GM23248 (cell line): ENCODE measurements around the gene TSPEAR. TPM values are rescaled to one million over a fixed set of nuclear protein-coding genes. Genes with fewer than 3 reads are reported as not detected.

Experiments used
- DNase-seq: peaks from one replicate; pipeline ENCODE4 v3.0.0-alpha.2; 2015
- H2AFZ ChIP-seq: fragments of 200-600 bp; sonication (generic); 2 replicates; pipeline ENCODE4 v1.6.1; 2016; ENCODE audit warnings: antibody characterized with exemption
- H3F3A ChIP-seq: fragments of 200-600 bp; sonication (generic); 2 replicates; pipeline ENCODE4 v1.6.1; 2016; ENCODE audit warnings: mild to moderate bottlenecking, antibody characterized with exemption, mixed run types; ENCODE audit not compliant: insufficient read depth
- H3K27ac ChIP-seq: fragments of 200-600 bp; sonication (generic); 2 replicates; pipeline ENCODE4 v1.5.1; 2016; ENCODE audit warnings: mild to moderate bottlenecking
- H3K27me3 ChIP-seq: fragments of 200-600 bp; sonication (generic); replicated peaks from 2 replicates; pipeline ENCODE4 v1.6.1; 2016; ENCODE audit warnings: mild to moderate bottlenecking; ENCODE audit not compliant: insufficient read depth
- H3K36me3 ChIP-seq: fragments of 200-600 bp; sonication (generic); 2 replicates; pipeline ENCODE4 v1.6.1; 2016; ENCODE audit warnings: low read depth, mild to moderate bottlenecking
- H3K4me1 ChIP-seq: fragments of 200-600 bp; sonication (generic); 2 replicates; pipeline ENCODE4 v1.6.1; 2016; ENCODE audit warnings: mild to moderate bottlenecking; ENCODE audit not compliant: insufficient read depth
- H3K4me2 ChIP-seq: fragments of 200-600 bp; sonication (generic); one replicate; pipeline ENCODE4 v1.6.1; 2016; ENCODE audit warnings: mild to moderate bottlenecking; ENCODE audit not compliant: unreplicated experiment
- H3K4me3 ChIP-seq: fragments of 200-600 bp; sonication (generic); 2 replicates; pipeline ENCODE4 v1.5.1; 2016; ENCODE audit warnings: mild to moderate bottlenecking
- H3K79me2 ChIP-seq: fragments of 200-600 bp; sonication (generic); 2 replicates; pipeline ENCODE4 v1.6.1; 2016; ENCODE audit warnings: mild to moderate bottlenecking; ENCODE audit not compliant: insufficient read depth
- H3K9ac ChIP-seq: fragments of 200-600 bp; sonication (generic); 2 replicates; pipeline ENCODE4 v1.6.1; 2016; ENCODE audit warnings: mild to moderate bottlenecking
- H3K9me2 ChIP-seq: fragments of 200-600 bp; sonication (generic); 2 replicates; pipeline ENCODE4 v1.6.1; 2016; ENCODE audit warnings: mixed run types, mild to moderate bottlenecking, moderate library complexity; ENCODE audit not compliant: insufficient read depth
- H3K9me3 ChIP-seq: fragments of 200-600 bp; sonication (generic); one replicate; pipeline ENCODE4 v1.6.1; 2017; ENCODE audit warnings: low read depth
- H4K20me1 ChIP-seq: fragments of 200-600 bp; sonication (generic); 2 replicates; pipeline ENCODE4 v1.6.0; 2016; ENCODE audit not compliant: insufficient read depth
- EZH2 ChIP-seq: fragments of 200-600 bp; sonication (generic); IDR thresholded peaks from 2 replicates; pipeline ENCODE4 v1.6.1; 2018; ENCODE audit warnings: antibody characterized with exemption, mild to moderate bottlenecking; ENCODE audit not compliant: insufficient read depth, poor library complexity, severe bottlenecking
- EZH2phosphoT487 ChIP-seq: fragments of 200-600 bp; sonication (generic); IDR thresholded peaks from 2 replicates; pipeline ENCODE4 v1.6.1; 2018; ENCODE audit warnings: antibody characterized with exemption, moderate library complexity, mild to moderate bottlenecking, low read depth; ENCODE audit not compliant: insufficient read depth
- WGBS, 2 experiments: methylation state at CpG; one replicate each; pipeline ENCODE4 v1.1.6; 2015 to 2017; ENCODE audit warnings: low lambda C conversion rate in 2 of 2, low coverage in 1 of 2; ENCODE audit errors: missing lambda C conversion rate in 2 of 2; 5-methylcytosine and 5-hydroxymethylcytosine counted together
- in situ Hi-C: fragments of 300-500 bp; cut with MboI; formaldehyde crosslinking; loops from 2 replicates; pipeline ENCODE4 v1.15.0; 2020
- polyA plus RNA-seq: library from polyadenylated mRNA; unstranded; fragments of >200 nt; fragmentation: Nextera tagmentation; extraction: Ambion mirVana; gene quantifications from 2 replicates; pipeline ENCODE4 v1.2.1, GENCODE V29; 2016
- total RNA-seq: library from RNA; depleted of rRNA; stranded (reverse); fragments of >200 nt; shearing (Covaris generic); gene quantifications from 2 replicates; pipeline ENCODE4 v1.2.3, GENCODE V29; 2014

TSPEAR gene
- total and polyA plus RNA-seq, 2 experiments from 2014 or later, result not detected

DNA sequence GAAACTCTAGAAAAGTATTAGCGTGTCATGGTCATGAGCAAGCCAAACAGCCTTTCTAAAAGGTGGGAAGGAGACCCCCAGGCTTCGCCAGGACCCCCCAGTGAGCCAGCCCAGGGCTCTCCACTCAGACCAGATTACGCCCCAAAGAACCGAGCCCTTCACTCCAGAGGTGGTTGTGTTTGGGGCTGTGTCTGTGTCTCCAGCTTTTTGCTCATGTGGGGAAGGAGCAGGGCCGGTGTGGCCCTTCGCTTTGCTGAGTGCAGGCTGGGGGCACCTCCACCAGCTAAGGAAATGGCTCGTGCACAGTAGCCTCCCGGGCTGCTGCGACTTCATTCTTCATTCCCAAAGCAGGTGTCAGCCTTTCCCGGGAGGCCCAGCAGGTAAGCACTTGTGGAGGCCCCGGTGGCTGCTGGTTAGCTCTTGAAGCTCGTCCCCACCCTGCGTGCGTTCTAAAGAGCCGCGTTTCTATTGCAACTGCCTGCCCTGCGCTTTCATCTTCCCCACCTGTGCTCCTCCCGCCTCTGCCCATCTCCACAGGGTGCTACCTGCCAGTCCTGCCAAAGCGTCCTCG, 531 bp downstream of the TSPEAR start:
- H3K4me2 ChIP-seq, result no peak overlapping the region
- no peak overlapping the region for H2AFZ ChIP-seq
- no peak for TF ChIP-seq EZH2phosphoT487
- TF ChIP-seq EZH2, result no peak
- no peaks in the 10 kb centered on the region for H3K4me1 ChIP-seq
- in situ Hi-C loops, result no loop called here
- no peak overlapping the region for H3K9ac ChIP-seq
- H3K27ac ChIP-seq, result no peak overlapping the region
- H3K4me3 ChIP-seq, result no peak overlapping the region
- H4K20me1 ChIP-seq, result no peaks in the 10 kb centered on the region
- no peaks in the 10 kb centered on the region for H3K79me2 ChIP-seq
- H3F3A ChIP-seq, result no peaks in the 10 kb centered on the region
- H3K9me3 ChIP-seq, result no peaks in the 10 kb centered on the region
- H3K9me2 ChIP-seq, result no peaks in the 10 kb centered on the region
- WGBS, 2 experiments, result 2 to 3% methylated on average over 18 to 20 of the region's 20 CpGs
- no peaks in the 10 kb centered on the region for H3K36me3 ChIP-seq
- DNase-seq, result no peak
- peaks cover 86% of the 10 kb centered on the region for H3K27me3 ChIP-seq

DNA sequence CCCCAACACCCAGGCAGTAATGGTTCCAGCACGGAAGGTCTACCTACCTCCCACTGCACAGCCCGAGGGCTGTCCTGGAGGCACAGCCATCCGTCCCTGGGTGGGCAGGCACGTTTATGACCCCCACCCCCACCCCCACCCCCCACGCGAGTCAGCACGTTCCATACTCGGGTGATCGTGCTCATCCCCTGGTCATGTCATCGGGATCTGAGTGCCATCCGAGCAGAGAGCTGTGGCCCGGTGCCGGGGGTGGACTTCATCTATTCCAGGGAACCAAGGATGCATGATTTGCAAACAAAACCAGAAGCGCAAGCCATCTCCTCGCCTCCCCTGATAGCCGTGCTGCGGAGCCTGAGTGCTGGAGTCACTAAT, 1.1 kb downstream of the TSPEAR start:
- no peak for DNase-seq
- Histone ChIP-seq H3K79me2 (no peaks in the 10 kb centered on the region), H3K9me2 (no peaks in the 10 kb centered on the region), H4K20me1 (no peaks in the 10 kb centered on the region), H3K36me3 (no peaks in the 10 kb centered on the region), H3K27ac (no peak overlapping the region), H3K9me3 (no peaks in the 10 kb centered on the region), H3K4me3 (no peak overlapping the region), H2AFZ (no peak overlapping the region), H3K27me3 (peaks cover 80% of the 10 kb centered on the region), H3K4me1 (no peaks in the 10 kb centered on the region), H3K9ac (no peak overlapping the region), H3F3A (no peaks in the 10 kb centered on the region), H3K4me2 (no peak overlapping the region)
- 4% methylated on average over 15 to 16 of the region's 17 CpGs for WGBS, 2 experiments
- TF ChIP-seq EZH2 (no peak), EZH2phosphoT487 (no peak)
- in situ Hi-C loops, result no loop called here

DNA sequence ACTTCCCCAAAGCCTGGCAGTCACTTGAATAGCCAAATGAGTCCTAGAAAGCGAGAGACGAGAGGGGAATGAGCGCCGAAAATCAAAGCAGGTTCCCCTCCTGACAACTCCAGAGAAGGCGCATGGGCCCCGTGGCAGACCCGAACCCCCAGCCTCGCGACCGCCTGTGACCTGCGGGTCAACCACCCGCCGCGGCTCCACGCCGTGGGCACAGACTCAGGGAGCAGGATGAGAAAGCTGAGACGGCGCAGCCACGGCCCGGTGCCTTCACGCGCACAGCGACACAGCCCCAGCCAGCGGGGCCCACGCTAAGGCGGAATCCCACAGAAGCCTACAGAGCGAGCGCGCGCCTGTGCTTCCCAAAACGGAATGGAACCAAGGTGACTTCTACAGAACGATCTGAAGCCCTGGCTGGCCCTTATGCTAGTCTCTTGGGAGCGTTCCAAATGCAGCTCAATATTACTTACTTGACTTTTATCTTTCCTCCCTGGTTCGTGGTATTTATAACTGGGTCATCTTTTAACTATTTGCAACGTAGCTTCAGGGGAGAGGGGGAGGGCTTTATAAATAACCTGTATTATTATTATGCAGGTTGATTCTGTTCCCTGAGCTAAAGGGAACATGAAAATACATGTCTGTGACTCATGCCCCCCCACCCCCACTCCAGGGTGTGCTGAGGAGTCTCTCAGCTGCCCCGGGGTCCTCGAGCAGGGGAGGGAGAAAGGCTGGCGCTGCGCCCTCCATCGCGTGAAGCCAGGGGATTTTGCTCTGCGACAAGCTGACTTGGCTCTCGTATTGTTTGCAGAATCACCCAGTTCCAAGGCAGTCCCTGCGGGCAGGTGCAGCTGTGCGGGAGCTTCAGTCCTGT, 1.7 kb downstream of the TSPEAR start:
- Histone ChIP-seq H2AFZ (no peak overlapping the region), H3K4me2 (no peak overlapping the region), H3K27me3 (peaks cover 74% of the 10 kb centered on the region), H3K9ac (no peak overlapping the region), H3K4me3 (no peak overlapping the region), H3K9me2 (no peaks in the 10 kb centered on the region), H3K27ac (no peak overlapping the region), H3K9me3 (no peaks in the 10 kb centered on the region), H3K36me3 (no peaks in the 10 kb centered on the region), H4K20me1 (no peaks in the 10 kb centered on the region), H3K4me1 (no peaks in the 10 kb centered on the region), H3F3A (no peaks in the 10 kb centered on the region), H3K79me2 (no peaks in the 10 kb centered on the region)
- in situ Hi-C loops, result no loop called here
- WGBS, 2 experiments, result 1 to 2% methylated on average over 45 of the region's 45 CpGs
- DNase-seq, result peak; percentile 22
- TF ChIP-seq EZH2phosphoT487 (no peak), EZH2 (peak; percentile 76)

DNA sequence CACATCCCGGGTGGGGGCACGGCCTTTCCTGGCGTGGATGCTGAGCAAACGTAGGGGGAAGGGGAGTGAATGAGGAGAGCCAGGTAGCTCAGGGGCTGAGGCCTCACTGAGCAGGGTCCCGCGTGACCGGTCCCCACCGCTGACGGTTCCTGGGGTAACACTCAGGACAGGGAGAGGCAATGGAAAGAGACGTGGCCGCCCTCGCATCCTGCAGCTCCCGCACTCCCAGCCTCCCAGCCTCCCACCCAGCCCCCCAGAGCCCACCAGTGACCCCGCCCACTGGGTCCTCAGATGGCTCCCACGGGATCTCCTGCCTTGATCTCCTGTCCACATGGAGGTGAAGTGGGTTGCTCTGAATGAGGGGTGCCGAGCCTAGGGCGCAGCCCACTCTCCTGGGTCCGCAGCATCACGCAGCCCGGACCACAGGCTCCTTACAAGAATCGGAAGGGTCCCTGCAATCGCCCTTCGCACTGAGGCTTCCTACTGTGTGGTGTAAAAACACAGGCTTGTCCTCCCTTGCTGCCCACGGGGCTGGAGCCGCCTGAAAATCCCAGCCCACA, 2.4 kb downstream of the TSPEAR start:
- no peaks in the 10 kb centered on the region for H3K9me3 ChIP-seq
- no peak overlapping the region for H3K9ac ChIP-seq
- no peak overlapping the region for H3K27ac ChIP-seq
- no peaks in the 10 kb centered on the region for H3K9me2 ChIP-seq
- WGBS, 2 experiments, result 2 to 3% methylated on average over 20 to 25 of the region's 25 CpGs
- no peak overlapping the region for H3K4me3 ChIP-seq
- no peaks in the 10 kb centered on the region for H3K36me3 ChIP-seq
- H3K4me2 ChIP-seq, result no peak overlapping the region
- peaks cover 76% of the 10 kb centered on the region for H3K27me3 ChIP-seq
- no peak for DNase-seq
- no peaks in the 10 kb centered on the region for H4K20me1 ChIP-seq
- in situ Hi-C loops, result no loop called here
- TF ChIP-seq EZH2, result no peak
- no peak for TF ChIP-seq EZH2phosphoT487
- H2AFZ ChIP-seq, result no peak overlapping the region
- no peaks in the 10 kb centered on the region for H3K4me1 ChIP-seq
- no peaks in the 10 kb centered on the region for H3F3A ChIP-seq
- H3K79me2 ChIP-seq, result no peaks in the 10 kb centered on the region
